PC-9 (cell line): ENCODE data around the gene CD83. TPM values are rescaled to one million over a fixed set of nuclear protein-coding genes. Genes with fewer than 3 reads are reported as not detected.
"Not testable (repeated sequence)": the region's sequence is repeated elsewhere in the genome, so short reads cannot be mapped to it uniquely, and the experiment has no call there.

Experiments
- BruUV-seq: library from RNA; stranded (reverse); fragments of 400-500 nt; replicated peaks from 2 replicates; lab custom pipeline; 2021; lab: Mats Ljungman, UMichigan
- CTCF ChIA-PET: fragments of 300-600 bp; sonication (Branson Sonifier 250); formaldehyde crosslinking; loops from one replicate; lab custom pipeline; 2022; ENCODE audit warnings: antibody characterized with exemption; lab: Charles Lee
- POLR2A ChIA-PET: fragments of 300-600 bp; sonication (Branson Sonifier 250); formaldehyde crosslinking; loops from one replicate; lab custom pipeline; 2022; ENCODE audit warnings: antibody characterized with exemption; ENCODE audit not compliant: unreplicated experiment; lab: Charles Lee
- DNase-seq, 2 experiments: peaks; one replicate each; pipeline versions ENCODE4 v3.0.0 to v3.0.0-alpha.2; 2015 to 2022; ENCODE audit warnings: mixed read lengths in 1 of 2
- H2AFZ ChIP-seq: fragments of 200-600 bp; sonication (generic); 2 replicates; pipeline ENCODE4 v1.8.1; 2017; ENCODE audit warnings: antibody characterized with exemption
- H3F3A ChIP-seq: fragments of 200-600 bp; sonication (generic); 2 replicates; pipeline ENCODE4 v1.8.1; 2017; ENCODE audit warnings: antibody characterized with exemption, mild to moderate bottlenecking, low read depth; ENCODE audit not compliant: insufficient read depth
- H3K27ac ChIP-seq: fragments of 200-600 bp; sonication (generic); 2 replicates; pipeline ENCODE4 v1.6.1; 2016; ENCODE audit warnings: mixed run types
- H3K27me3 ChIP-seq: fragments of 200-600 bp; sonication (generic); 2 replicates; pipeline ENCODE4 v1.6.1; 2016; ENCODE audit warnings: low read depth, mixed run types; ENCODE audit not compliant: insufficient read depth
- H3K36me3 ChIP-seq: fragments of 200-600 bp; sonication (generic); 2 replicates; pipeline ENCODE4 v1.6.1; 2016; ENCODE audit warnings: low read depth, mixed run types
- H3K4me1 ChIP-seq: fragments of 200-600 bp; sonication (generic); replicated peaks from 2 replicates; pipeline ENCODE4 v1.6.1; 2016; ENCODE audit warnings: mixed run types; ENCODE audit not compliant: insufficient read depth
- H3K4me2 ChIP-seq: fragments of 200-600 bp; sonication (generic); 2 replicates; pipeline ENCODE4 v1.6.1; 2017; ENCODE audit warnings: mixed run types
- H3K4me3 ChIP-seq: fragments of 200-600 bp; sonication (generic); 2 replicates; pipeline ENCODE4 v1.6.1; 2016; ENCODE audit warnings: mixed run types
- H3K79me2 ChIP-seq: fragments of 200-600 bp; sonication (generic); 2 replicates; pipeline ENCODE4 v1.6.1; 2017; ENCODE audit warnings: low read depth, mixed run types
- H3K9me2 ChIP-seq: fragments of 200-600 bp; sonication (generic); 2 replicates; pipeline ENCODE4 v1.8.1; 2017; ENCODE audit warnings: mild to moderate bottlenecking; ENCODE audit not compliant: insufficient read depth
- H3K9me3 ChIP-seq: fragments of 200-600 bp; sonication (generic); 2 replicates; pipeline ENCODE4 v1.8.1; 2016; ENCODE audit warnings: low read depth; ENCODE audit not compliant: insufficient read depth
- H4K20me1 ChIP-seq: fragments of 200-600 bp; sonication (generic); 2 replicates; pipeline ENCODE4 v1.8.1; 2017; ENCODE audit not compliant: insufficient read depth
- EZH2 ChIP-seq: fragments of 200-600 bp; sonication (generic); IDR thresholded peaks from 2 replicates; pipeline ENCODE4 v1.8.0; 2017; ENCODE audit warnings: antibody characterized with exemption, low read depth
- intact Hi-C: fragments of 100-400 bp; cut with micrococcal nuclease; formaldehyde crosslinking; loops from one replicate; pipeline ENCODE4 v1.10.0; 2022; ENCODE audit not compliant: unreplicated experiment
- total RNA-seq: library from RNA; stranded (reverse); gene quantifications from 2 replicates; pipeline ENCODE4 v1.2.3, GENCODE V29; 2021
- TF ChIP-seq, protein P1 (sequence below): fragments of 200-600 bp; sonication (generic); conservative IDR thresholded peaks from 2 replicates; pipeline ENCODE4 v1.6.1; 2017; ENCODE audit warnings: mixed run types, antibody characterized with exemption, mild to moderate bottlenecking, moderate library complexity

The CD83 gene
- total RNA-seq, 1 experiment from 2014 or later: 3.6 TPM

DNA sequence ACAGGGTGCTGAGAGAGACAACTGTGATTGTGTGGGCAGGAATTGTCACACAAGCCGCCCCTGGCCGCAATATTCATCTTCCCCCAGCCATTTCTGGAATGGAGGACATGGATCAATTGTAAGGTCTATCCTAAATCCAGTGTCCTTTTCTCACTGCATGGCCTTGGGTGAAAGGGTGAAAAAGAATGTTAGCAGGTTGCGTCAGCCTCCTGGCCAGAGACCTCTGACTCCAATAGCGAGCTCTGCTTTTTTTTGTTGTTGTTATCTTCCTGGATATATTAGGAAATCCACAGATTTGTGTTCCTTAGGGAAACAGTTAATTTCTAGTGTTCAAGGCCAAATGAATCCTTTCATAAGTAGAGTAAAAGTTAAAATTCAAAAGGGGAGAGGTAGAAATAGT is 47.1 kb upstream of the CD83 start:
- ChIA-PET POLR2A (no interaction called here), CTCF (no interaction called here)
- no peaks in the 10 kb centered on the region for H3K9me2 ChIP-seq
- no peaks in the 10 kb centered on the region for H3K79me2 ChIP-seq
- peaks cover 26% of the 10 kb centered on the region for H3K4me1 ChIP-seq
- no peaks in the 10 kb centered on the region for H3K9me3 ChIP-seq
- no peak overlapping the region for H2AFZ ChIP-seq
- no peak overlapping the region for H3K4me3 ChIP-seq
- intact Hi-C loops: no loop called here
- TF ChIP-seq, protein P1, sequence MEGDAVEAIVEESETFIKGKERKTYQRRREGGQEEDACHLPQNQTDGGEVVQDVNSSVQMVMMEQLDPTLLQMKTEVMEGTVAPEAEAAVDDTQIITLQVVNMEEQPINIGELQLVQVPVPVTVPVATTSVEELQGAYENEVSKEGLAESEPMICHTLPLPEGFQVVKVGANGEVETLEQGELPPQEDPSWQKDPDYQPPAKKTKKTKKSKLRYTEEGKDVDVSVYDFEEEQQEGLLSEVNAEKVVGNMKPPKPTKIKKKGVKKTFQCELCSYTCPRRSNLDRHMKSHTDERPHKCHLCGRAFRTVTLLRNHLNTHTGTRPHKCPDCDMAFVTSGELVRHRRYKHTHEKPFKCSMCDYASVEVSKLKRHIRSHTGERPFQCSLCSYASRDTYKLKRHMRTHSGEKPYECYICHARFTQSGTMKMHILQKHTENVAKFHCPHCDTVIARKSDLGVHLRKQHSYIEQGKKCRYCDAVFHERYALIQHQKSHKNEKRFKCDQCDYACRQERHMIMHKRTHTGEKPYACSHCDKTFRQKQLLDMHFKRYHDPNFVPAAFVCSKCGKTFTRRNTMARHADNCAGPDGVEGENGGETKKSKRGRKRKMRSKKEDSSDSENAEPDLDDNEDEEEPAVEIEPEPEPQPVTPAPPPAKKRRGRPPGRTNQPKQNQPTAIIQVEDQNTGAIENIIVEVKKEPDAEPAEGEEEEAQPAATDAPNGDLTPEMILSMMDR: no peak
- TF ChIP-seq EZH2: no peak
- H3K36me3 ChIP-seq: no peaks in the 10 kb centered on the region
- BruUV-seq: no TSS peak
- no peak overlapping the region for H3K27ac ChIP-seq
- H3K27me3 ChIP-seq: no peaks in the 10 kb centered on the region
- H3K4me2 ChIP-seq: no peak overlapping the region
- no peak for DNase-seq
- no peaks in the 10 kb centered on the region for H4K20me1 ChIP-seq
- peaks cover 16% of the 10 kb centered on the region; the same call in 1 of the 2 replicates for H3F3A ChIP-seq

DNA sequence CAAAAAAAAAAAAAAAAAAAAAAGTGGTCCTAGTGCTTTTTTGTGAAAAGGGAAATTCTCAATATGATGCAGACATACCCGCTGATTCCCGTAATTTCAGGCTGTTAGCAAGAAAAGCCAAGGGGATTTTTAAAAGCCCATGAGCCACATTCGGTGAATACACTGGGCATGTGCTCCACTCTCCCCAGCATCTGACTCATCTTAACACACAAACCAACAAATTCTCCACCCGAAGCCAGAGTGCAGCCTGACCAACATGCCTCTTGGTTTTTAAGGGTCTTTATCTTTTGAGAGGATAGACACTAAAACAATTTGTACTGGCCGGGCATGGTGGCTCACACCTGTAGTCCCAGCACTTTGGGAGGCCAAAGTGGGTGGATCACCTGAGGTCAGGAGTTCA is 45.5 kb upstream of the CD83 start:
- H3K9me3 ChIP-seq: no peaks in the 10 kb centered on the region
- peaks cover 16% of the 10 kb centered on the region; the same call in 1 of the 2 replicates for H3F3A ChIP-seq
- intact Hi-C loops: no loop called here
- TF ChIP-seq EZH2: no peak
- TF ChIP-seq, protein P1: no peak
- H3K36me3 ChIP-seq: no peaks in the 10 kb centered on the region
- CTCF ChIA-PET: interaction anchor here (0.6 kb wide), 1 partner anchor 1000 kb away, joined by 6 read pairs; no protein-coding TSS in a partner anchor
- no peak overlapping the region for H3K4me3 ChIP-seq
- no peaks in the 10 kb centered on the region for H3K9me2 ChIP-seq
- no TSS peak for BruUV-seq
- no peak overlapping the region for H2AFZ ChIP-seq
- H3K27me3 ChIP-seq: no peaks in the 10 kb centered on the region
- POLR2A ChIA-PET: no interaction called here
- H3K4me1 ChIP-seq: peaks cover 19% of the 10 kb centered on the region
- no peaks in the 10 kb centered on the region for H4K20me1 ChIP-seq
- H3K27ac ChIP-seq: no peak overlapping the region
- no peak for DNase-seq
- H3K79me2 ChIP-seq: no peaks in the 10 kb centered on the region
- H3K4me2 ChIP-seq: no peak overlapping the region

DNA sequence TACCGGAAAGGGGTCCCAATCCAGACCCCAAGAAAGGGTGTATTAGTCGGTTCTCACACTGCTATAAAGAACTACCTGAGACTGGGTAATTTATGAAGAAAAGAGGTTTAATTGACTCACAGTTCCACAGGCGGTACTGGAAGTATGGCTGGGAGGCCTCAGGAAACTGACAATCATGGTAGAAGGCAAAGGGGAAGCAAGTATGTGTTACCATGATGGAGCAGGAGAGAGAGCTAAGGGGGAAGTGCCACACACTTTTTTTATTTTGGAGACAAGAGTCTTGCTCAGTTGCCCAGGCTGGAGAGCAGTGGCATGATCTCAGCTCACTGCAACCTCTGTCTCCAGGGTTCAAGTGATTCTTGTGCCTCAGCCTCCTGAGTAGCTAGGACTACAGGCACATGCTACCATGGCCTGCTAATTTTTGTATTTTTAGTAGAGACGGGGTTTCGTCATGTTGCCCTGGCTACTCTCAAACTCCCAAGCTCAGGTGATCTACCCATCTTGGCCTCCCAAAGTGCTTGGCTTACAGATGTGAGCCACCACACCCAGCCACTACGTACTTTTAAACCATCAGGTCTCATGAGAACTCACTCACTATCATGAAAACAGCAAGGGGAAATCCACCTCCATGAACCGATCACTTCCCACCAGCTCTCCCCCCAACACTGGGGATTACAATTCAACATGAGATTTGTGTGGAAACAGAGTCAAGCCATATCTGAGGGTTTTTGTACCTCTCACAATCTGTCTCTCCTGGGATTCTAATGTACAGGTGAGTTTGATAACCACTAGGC is 43.8 kb upstream of the CD83 start:
- H3K9me2 ChIP-seq, H3K27ac ChIP-seq, H3K27me3 ChIP-seq, intact Hi-C loops, H3K4me3 ChIP-seq, H3K4me1 ChIP-seq, BruUV-seq, H3K36me3 ChIP-seq, CTCF ChIA-PET, H3K79me2 ChIP-seq, H3K4me2 ChIP-seq, H2AFZ ChIP-seq, POLR2A ChIA-PET, DNase-seq, H3F3A ChIP-seq, H4K20me1 ChIP-seq, H3K9me3 ChIP-seq: not testable (repeated sequence)
